ENCODE results near the gene SOX1.

- TF ChIP-seq CTCF (IDR thresholded peaks at IDR 0.05) (no peak), EP300 (IDR thresholded peaks at IDR 0.05) (no peak), POLR2AphosphoS5 (IDR thresholded peaks at IDR 0.05) (no peak)
These were observed 49.4 kb downstream of the SOX1 start for GRCh38 chr13:112116187-112116950.
